Tibial nerve (tissue), 4 donors: ENCODE results near the gene COMMD2. TPM values are rescaled to one million over a fixed set of nuclear protein-coding genes. Genes with fewer than 3 reads are reported as not detected.

Source experiments
- DNase-seq, 2 donors: peaks; one replicate each; pipeline ENCODE4 v3.0.0-alpha.2; 2019; ENCODE audit warnings: low spot score in 2 of 2
- H3K27ac ChIP-seq, 4 donors: fragments of 200-600 bp; sonication (generic) in 3 of 4; one replicate each; pipeline ENCODE4 v1.5.1; 2017 to 2019; ENCODE audit warnings: mild to moderate bottlenecking in 1 of 4
- H3K27me3 ChIP-seq, 2 donors: fragments of 200-600 bp; sonication (generic) in 1 of 2; one replicate each; pipeline versions ENCODE4 v1.5.1 to v1.6.0; 2017 to 2019
- H3K36me3 ChIP-seq, 3 donors: fragments of 200-600 bp; sonication (generic); one replicate each; pipeline ENCODE4 v1.5.1; 2018 to 2019
- H3K4me1 ChIP-seq, 4 donors: fragments of 200-600 bp; sonication (generic) in 3 of 4; one replicate each; pipeline ENCODE4 v1.5.1; 2017 to 2019
- H3K4me3 ChIP-seq, 4 donors: fragments of 200-600 bp; sonication (generic) in 3 of 4; one replicate each; pipeline ENCODE4 v1.5.1; 2017 to 2019; ENCODE audit warnings: mild to moderate bottlenecking in 1 of 4, moderate library complexity in 1 of 4
- H3K9me3 ChIP-seq, 4 donors: fragments of 200-600 bp; sonication (generic) in 3 of 4; one replicate each; pipeline ENCODE4 v1.5.1; 2017 to 2019
- EP300 ChIP-seq, 2 donors: sonication (generic); formaldehyde crosslinking; IDR thresholded peaks; one replicate each; pipeline ENCODE4 v1.6.1; 2017; ENCODE audit warnings: antibody characterized with exemption in 2 of 2, mild to moderate bottlenecking in 1 of 2
- POLR2A ChIP-seq, 2 donors: fragments of 450-650 bp; IDR thresholded peaks; one replicate each; pipeline ENCODE4 v1.6.1; 2017; ENCODE audit warnings: antibody characterized with exemption in 2 of 2, mild to moderate bottlenecking in 2 of 2, moderate library complexity in 2 of 2
- WGBS, 2 donors: methylation state at CpG; one replicate each; pipeline ENCODE4 v1.1.5; 2018; 5-methylcytosine and 5-hydroxymethylcytosine counted together
- total RNA-seq, 4 donors: library from RNA; depleted of rRNA; stranded (reverse); fragments of >200 nt; gene quantifications; one replicate each; pipeline ENCODE4 v1.1.0, GENCODE V29; 2016
- TF ChIP-seq, protein P1 (sequence below), 5 experiments: fragments of 200-600 bp in 3 of 5; fragments of 450-650 bp in 2 of 5; sonication (generic) in 3 of 5; IDR thresholded peaks; one replicate each; pipeline ENCODE4 v1.5.1; 2016 to 2019; ENCODE audit warnings: antibody characterized with exemption in 5 of 5, mild to moderate bottlenecking in 3 of 5, moderate library complexity in 2 of 5

COMMD2 gene
- total RNA-seq, 4 donors from 2014 or later = 18.6 to 28.2 (median 22.3) TPM

DNA sequence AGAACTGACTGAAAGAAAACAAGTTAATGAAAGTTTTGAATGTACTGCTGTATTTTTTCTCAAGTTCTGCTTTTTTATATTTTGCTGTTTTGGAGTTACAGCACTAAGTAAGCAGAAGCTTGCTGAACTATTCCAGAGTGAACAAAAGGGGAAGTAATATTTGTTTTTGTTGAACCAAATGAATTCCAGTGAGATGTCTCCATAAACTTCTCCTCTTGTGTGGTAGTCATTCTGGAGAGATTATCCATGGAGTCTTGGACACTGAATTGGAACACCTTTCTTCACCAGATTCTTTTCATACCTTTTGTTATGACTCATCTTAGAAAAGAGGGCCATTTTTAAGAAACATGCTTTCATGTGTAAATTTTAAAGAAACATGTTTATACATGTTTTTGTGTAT, 31.3 kb upstream of the COMMD2 start:
- H3K9me3 ChIP-seq = no peaks in the 10 kb centered on the region
- no peak for DNase-seq
- no peak overlapping the region for H3K4me3 ChIP-seq
- peaks cover 0 to 25% (median 3%) of the 10 kb centered on the region in 4 donors for H3K4me1 ChIP-seq
- no peaks in the 10 kb centered on the region for H3K27me3 ChIP-seq
- peak overlapping the region in 2 of 4 donors; percentile 71 to 83 for H3K27ac ChIP-seq
- TF ChIP-seq EP300 (IDR thresholded peaks at IDR 0.05) = peak in 1 of 2 donors; percentile 32
- TF ChIP-seq, protein P1, sequence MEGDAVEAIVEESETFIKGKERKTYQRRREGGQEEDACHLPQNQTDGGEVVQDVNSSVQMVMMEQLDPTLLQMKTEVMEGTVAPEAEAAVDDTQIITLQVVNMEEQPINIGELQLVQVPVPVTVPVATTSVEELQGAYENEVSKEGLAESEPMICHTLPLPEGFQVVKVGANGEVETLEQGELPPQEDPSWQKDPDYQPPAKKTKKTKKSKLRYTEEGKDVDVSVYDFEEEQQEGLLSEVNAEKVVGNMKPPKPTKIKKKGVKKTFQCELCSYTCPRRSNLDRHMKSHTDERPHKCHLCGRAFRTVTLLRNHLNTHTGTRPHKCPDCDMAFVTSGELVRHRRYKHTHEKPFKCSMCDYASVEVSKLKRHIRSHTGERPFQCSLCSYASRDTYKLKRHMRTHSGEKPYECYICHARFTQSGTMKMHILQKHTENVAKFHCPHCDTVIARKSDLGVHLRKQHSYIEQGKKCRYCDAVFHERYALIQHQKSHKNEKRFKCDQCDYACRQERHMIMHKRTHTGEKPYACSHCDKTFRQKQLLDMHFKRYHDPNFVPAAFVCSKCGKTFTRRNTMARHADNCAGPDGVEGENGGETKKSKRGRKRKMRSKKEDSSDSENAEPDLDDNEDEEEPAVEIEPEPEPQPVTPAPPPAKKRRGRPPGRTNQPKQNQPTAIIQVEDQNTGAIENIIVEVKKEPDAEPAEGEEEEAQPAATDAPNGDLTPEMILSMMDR (IDR thresholded peaks at IDR 0.05) = no peak
- no peak for TF ChIP-seq POLR2A (IDR thresholded peaks at IDR 0.05)
- no peaks in the 10 kb centered on the region for H3K36me3 ChIP-seq

DNA sequence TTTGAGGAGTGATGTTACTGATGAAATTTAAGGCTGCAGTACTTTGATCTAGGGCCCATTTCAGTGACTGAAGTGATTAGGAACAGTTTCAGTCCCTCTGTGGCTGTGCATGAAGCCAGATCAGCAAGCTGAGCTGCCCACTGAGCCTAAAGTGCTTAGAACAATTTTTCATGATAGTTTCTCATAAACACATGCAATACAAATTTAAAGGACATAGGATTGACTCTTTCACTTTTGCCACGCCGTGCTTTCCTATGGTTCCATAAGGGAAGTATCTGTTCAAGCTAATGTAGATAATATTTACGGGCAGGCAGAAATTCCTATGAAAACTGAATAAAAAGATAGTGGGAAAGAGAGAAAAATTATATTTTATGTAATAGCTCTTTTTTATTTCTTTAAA, 29.5 kb upstream of the COMMD2 start:
- TF ChIP-seq EP300 (IDR thresholded peaks at IDR 0.05) = no peak
- TF ChIP-seq, protein P1 (IDR thresholded peaks at IDR 0.05) = no peak
- TF ChIP-seq POLR2A (IDR thresholded peaks at IDR 0.05) = no peak
- WGBS, 2 donors = 79 to 88% methylated on average over 3 of the region's 3 CpGs
- H3K4me1 ChIP-seq = peaks cover 0 to 16% (median 3%) of the 10 kb centered on the region in 4 donors
- DNase-seq = no peak
- H3K27ac ChIP-seq = peak overlapping the region in 2 of 4 donors; percentile 20 to 52
- no peaks in the 10 kb centered on the region for H3K9me3 ChIP-seq
- no peaks in the 10 kb centered on the region for H3K36me3 ChIP-seq
- H3K4me3 ChIP-seq = no peak overlapping the region
- H3K27me3 ChIP-seq = no peaks in the 10 kb centered on the region

DNA sequence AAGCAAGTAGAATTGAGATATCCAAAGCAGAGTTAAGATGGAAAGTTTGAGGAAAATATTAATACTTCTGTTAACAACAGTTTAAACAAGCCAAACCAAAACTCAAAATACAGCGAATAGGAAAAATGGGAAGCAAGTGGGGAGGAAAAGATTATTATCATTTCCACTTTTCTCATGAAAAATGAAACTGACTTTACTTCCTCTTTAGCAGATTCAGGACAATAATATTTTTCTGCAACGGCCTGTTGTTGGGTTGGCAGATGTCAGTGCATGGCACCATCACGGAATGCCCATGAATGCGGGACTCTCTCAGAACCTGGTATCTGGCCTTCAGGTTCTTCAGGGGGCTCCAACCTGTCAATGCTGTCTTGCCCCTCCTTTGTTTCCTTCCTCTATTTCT, 28.9 kb upstream of the COMMD2 start:
- Histone ChIP-seq H3K4me1 (peaks cover 0 to 16% (median 3%) of the 10 kb centered on the region in 4 donors), H3K36me3 (no peaks in the 10 kb centered on the region), H3K4me3 (no peak overlapping the region), H3K27me3 (no peaks in the 10 kb centered on the region), H3K9me3 (no peaks in the 10 kb centered on the region), H3K27ac (peak overlapping the region in 2 of 4 donors; percentile 20 to 52)
- 72 to 81% methylated on average over 4 of the region's 4 CpGs for WGBS, 2 donors
- TF ChIP-seq, protein P1 (IDR thresholded peaks at IDR 0.05) = no peak
- DNase-seq = no peak

DNA sequence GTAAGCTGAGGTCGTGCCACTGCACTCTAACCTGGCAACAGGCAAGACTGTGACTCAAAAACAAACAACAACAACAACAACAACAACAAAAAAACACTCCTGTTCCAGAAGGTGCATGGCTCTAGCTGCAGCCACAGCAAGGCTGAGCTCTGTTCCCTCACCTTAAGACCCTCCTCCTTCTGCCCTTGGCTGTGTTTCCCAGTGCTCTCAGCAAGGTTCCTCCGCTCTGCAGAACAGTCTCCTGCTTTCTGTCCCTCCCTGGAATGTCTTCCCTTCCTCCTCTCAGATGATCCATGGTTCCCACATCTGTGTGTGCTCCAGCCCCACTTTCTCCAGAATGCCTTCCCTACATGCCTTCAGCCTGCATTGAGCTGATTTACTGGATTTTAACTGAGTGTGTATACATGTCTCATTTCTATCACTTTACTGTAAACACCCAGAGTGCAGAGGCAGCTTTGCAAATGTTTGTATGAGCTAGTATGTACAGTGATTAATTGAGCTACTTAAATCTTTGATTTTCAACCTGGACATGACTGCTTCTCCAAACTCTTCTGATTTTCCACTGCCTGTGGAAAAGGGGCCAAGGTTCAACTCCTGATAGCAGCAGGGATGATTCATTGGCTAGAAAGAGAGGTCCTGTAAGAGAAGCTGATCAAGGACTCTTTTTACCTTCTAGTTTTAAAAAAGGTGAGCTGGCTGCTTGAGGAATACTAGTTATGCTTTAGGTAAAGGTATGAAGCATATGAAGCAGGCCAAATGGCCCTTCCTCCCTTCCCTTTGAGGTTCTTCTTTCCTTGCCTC, 25.3 kb upstream of the COMMD2 start:
- H3K4me1 ChIP-seq = peaks cover 0 to 5% (median 1%) of the 10 kb centered on the region in 4 donors
- H3K27me3 ChIP-seq = no peaks in the 10 kb centered on the region
- no peak for DNase-seq
- H3K9me3 ChIP-seq = no peaks in the 10 kb centered on the region
- H3K36me3 ChIP-seq = no peaks in the 10 kb centered on the region
- no peak overlapping the region for H3K27ac ChIP-seq
- 79 to 95% methylated on average over 2 of the region's 2 CpGs for WGBS, 2 donors
- TF ChIP-seq EP300 (IDR thresholded peaks at IDR 0.05) (no peak), POLR2A (IDR thresholded peaks at IDR 0.05) (no peak)
- TF ChIP-seq, protein P1 (IDR thresholded peaks at IDR 0.05) = no peak
- H3K4me3 ChIP-seq = no peak overlapping the region

DNA sequence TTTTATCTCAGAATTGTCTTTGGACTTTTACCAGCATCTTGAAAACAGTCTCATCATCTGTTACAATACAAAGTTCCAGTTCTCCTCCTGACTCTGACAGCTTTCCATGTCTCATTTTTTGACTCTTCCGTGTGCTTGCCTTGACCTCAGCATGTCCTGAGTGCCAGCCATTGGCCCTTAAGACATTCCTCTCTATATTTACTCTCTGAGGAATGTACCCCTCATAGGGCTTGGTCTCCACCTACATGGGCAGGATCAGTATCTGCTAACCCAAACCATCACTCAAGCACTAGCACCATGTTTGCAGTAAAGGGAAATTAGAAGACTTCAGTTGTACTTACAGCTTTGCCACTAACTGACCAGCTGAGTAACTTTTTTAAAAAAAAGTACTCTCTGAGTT, 23.9 kb upstream of the COMMD2 start:
- Histone ChIP-seq H3K27ac (no peak overlapping the region), H3K9me3 (no peaks in the 10 kb centered on the region), H3K4me1 (no peaks in the 10 kb centered on the region), H3K4me3 (no peak overlapping the region), H3K27me3 (no peaks in the 10 kb centered on the region), H3K36me3 (no peaks in the 10 kb centered on the region)
- TF ChIP-seq, protein P1 (IDR thresholded peaks at IDR 0.05) = no peak
- TF ChIP-seq POLR2A (IDR thresholded peaks at IDR 0.05) = no peak
- no peak for TF ChIP-seq EP300 (IDR thresholded peaks at IDR 0.05)
- no peak for DNase-seq
- 64 to 74% methylated on average over 1 of the region's 1 CpG for WGBS, 2 donors
